Inflammatory macrophage treated with lipopolysaccharide for 4 hours (primary cell): Measurements from ENCODE around the gene STK10.
A peak's percentile ranks its signal among the peaks of the same experiment; 100 is the strongest.

Experiments
- DNase-seq: peaks from one replicate; pipeline ENCODE4 v3.0.0-alpha.2; 2020

The STK10 gene

DNA sequence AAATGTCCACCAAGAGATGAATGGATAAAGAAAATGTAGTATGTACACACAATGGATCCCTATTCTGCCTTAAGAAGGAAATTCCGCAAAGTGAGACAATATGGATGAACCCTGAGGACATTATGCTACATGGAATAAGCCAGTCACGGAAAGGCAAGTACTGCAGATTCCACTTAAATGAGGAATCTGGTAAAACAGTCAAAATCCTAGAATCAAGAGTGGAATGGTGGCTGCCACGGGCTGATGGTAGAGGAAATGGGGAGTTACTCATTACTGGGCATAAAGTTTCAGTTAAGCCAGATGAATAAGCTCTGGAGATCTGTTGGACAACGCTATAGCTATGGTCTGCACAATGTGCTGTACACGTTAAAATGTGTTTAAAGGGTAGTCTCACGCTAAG, 47.2 kb downstream of the STK10 start:
- DNase-seq = no peak

GRCh38 chr5:172140120-172140519, 47.9 kb downstream of the STK10 start:
- DNase-seq = no peak

GRCh38 chr5:172137046-172137445, 51.0 kb downstream of the STK10 start:
- DNase-seq = no peak

- DNase-seq = peak; percentile 100
These were observed 54.5 kb downstream of the STK10 start for GRCh38 chr5:172133359-172134029.

DNA sequence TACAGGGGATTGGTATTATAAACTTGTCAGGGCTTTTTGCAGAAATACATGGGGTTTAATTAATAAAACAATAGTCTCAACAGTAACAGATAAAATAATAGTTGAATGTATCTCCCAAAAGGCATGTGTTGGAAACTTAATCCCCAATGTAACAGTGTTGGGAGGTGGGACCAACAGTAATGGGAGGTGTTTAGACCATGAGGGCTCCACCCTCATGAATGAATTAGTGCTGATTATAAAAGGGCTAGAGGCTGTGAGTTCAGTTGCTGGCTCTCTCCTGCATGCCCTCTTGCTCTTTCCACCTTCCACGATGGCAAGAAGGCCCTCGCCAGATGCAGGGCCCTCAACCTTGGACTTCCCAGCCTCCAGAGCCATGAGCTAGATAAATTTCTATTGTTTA, 56.3 kb downstream of the STK10 start:
- DNase-seq = no peak

- DNase-seq = peak; percentile 72
These were observed 58.6 kb downstream of the STK10 start for GRCh38 chr5:172129256-172129910.

DNA sequence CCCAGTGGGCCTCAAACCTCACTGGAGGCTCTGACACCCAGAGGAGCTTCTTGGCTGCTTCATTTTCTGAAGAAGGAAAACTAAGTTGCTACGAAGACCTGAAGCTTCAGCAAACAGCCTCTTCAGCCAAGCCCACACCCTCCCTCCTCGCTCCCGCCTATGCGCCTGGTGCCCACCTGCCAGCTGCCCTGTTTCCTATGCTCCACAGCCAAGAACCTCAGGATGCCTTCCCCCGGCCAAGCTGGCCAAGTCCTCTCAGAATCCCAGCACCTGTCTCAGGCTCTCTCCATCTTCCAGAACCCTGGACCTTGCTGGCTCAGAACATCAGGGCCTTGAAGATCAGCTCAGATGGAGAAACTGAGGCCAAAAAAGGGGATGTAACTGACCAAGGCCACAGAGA, 60.4 kb downstream of the STK10 start:
- DNase-seq = no peak

DNA sequence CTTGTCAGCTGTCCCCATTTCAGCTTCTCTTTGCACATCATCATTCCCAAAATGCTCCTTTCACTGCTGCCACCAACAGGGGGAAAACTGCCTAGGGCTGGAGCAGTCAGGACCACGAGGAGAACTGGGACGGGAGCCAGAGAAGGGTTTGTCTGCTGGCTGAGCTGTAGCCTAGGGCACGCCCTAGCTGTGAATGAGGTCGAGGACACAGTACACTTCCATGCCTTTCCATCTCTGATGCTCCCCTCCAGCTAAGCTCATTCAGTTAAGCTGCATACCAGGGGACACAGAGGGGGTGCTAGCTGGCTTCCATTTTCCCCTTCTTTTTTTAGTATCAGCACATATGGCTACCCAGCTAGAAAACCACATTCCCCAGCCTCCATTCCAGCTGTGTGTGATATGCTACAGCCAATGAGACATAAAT, 64.7 kb downstream of the STK10 start:
- DNase-seq = no peak

DNA sequence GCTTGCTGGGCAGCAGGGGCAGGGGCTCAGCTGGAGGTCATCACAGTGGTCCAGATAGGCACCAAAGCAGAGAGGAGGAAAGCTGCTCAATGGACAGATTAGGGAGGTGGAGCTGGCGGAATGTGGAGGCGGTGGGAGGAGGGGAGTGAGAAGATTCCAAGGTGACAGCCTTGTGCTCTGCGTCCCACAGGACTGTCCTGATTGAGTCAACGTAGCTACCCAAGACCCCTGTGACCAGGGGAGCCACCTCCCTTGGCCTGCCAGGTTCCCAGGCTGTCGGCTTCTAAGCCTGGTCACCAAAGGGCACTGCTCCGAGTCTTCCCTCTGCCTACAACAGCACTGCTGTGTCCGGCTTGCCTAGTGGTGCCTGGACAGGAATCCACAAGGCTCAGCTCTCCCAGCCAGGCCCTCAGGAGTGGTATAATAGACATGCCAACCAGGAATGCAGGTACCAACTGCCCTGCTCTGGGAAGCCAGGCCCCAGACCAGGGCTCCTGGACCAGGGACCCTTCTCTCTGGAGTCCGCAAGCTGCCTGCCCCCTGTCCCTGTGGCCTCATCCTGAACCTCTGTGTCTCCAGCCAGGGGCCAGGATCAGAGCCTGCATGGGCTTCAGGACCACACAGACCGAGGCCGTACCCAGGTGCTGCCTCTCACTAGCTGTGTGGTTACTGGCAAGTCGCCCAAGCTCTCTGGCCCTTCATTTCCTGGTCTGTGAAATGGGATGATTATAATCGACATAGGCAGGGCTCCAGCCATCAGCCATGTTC, 67.9 kb downstream of the STK10 start:
- DNase-seq = no peak

DNA sequence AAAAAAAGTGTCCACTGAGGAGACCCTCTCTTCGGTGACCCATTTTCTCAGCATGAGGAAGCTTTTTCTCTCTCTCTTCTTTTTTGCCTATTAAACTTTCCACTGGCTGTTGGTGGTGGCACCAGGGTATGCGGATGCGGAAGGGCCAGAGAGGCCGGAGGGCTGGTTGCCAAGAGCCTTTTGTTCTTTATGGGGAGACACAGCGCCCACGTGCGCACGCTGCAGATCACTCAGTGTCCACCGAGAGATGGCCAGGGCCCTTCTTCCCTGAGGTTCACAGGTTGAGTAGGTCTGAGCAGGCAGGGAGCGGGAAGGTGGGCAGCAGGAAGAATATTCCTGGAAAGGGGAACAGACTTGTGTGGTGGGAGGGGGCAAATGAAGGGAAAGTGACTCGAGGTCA, 69.1 kb downstream of the STK10 start:
- no peak for DNase-seq

- peak; percentile 51 for DNase-seq
These were observed 69.9 kb downstream of the STK10 start for GRCh38 chr5:172117977-172118701.

- peak; percentile 37 for DNase-seq
These were observed 72.5 kb downstream of the STK10 start for GRCh38 chr5:172115541-172115982.

DNA sequence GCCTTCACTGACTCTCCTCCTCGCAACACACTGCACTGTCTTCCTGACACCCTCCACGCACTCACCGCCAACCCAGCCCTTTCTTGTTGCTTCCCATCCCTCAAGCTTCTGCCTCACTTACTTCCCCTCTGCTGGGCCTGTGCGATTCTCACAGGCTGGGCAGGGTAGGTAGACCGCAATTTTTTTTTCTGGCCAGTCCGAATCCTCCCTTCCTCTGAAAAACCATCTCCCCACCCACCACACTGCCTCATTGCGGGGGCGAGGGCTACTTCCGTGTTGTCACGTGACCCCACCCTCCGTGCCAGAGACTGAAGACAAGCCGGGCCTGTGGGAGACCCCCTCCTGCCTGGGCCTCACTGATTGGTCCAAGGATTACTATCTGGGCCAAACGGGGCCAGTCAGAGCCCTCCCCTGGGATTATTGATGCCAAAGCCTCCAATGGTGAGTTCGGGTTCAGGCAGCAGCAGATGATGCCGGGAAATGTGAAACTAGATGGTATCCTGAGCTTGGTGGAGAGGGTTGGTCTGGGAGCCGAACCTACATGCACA, 73.1 kb downstream of the STK10 start:
- DNase-seq = peak; percentile 97

- no peak for DNase-seq
These were observed 75.0 kb downstream of the STK10 start for GRCh38 chr5:172113036-172113435.

- DNase-seq = no peak
These were observed 76.2 kb downstream of the STK10 start for GRCh38 chr5:172111852-172112225.

GRCh38 chr5:172110921-172111851, 76.8 kb downstream of the STK10 start:
- DNase-seq = peak; percentile 98

GRCh38 chr5:172110260-172110815, 77.7 kb downstream of the STK10 start:
- no peak for DNase-seq

GRCh38 chr5:172109749-172110148, 78.3 kb downstream of the STK10 start:
- DNase-seq = no peak

DNA sequence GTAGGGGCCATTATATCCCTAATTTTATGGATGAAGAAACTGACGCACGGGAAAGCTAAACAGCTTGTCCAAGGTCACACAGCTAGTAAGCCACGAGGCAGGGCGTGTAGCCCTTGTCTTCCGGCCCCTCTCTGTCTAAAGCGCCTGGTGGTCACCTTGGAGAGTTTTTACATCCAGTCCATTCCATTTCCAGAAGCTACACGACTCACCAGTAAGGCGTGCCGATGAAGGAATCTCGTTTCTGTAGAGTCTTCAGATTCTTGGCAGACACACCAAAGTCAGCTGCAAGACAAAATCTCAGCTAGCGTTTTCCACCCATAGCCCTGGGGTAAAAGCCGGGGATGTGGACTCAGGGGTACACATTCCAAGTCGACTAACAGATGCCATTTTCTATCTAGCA, 80.5 kb downstream of the STK10 start:
- no peak for DNase-seq

DNA sequence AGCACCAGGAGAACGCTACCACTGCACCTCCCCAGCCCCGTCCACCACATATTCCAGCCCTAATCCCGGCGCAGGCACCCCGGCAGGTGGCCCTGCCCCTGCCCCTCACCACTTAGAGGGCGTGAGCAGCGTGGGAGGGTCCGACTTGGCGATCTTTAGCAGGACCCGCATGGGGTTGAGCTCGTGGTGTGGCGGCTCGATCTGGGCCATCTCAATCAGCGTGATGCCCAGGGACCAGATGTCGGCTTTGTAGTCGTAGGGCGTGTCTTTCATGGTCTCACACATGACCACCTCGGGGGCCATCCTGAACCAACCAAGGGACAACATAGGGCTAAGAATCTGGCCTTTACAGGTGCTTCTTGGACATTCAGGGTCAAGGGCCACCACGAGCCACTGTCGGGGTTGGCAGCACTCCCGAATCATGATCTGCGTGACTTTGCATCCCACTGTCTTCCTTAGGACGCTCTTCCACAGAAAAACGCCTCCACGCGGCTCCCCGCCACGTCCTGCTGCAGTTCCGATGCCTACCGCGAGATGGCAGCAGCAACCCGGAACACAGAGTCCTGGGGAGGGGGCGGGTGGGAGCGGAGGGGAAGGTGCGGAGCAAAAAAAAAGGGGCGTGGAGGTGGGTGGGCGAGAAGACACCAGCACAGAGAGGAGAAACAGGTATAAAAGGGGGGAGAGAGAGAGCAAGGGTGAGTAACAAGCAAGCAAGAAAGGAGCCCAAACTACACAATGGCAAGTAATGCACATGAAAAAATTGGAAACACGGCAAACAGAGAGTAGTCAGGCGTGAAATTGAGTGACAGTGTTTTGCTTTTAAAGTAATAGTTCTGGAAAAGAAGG, 81.3 kb downstream of the STK10 start:
- DNase-seq = peak; percentile 25

DNA sequence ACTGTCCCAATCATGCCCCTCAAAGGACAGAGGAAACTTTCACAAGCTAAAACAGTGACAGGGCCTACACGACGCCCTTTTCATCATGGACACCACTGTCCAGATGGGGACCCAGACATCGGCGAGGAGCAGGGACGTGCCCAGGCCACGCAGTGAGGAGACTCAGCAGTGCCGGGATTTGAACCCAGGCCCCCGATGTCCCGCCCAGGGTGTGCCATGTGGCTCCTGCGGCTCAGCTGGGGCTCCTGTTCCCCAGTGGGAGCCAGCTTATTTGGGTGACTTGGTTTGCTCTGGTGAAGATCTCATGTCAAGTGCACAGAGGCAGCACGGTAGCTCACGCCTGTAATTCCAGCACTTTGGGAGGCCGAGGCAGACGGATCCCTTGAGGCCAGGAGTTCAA, 82.2 kb downstream of the STK10 start:
- DNase-seq = no peak
